GM18951 (cell line): ENCODE data around the gene ZNF148.

ENCODE experiments used
- POLR2A ChIP-seq: IDR thresholded peaks from 4 replicates; pipeline ENCODE4 v1.6.1; 2011; ENCODE audit warnings: mild to moderate bottlenecking; ENCODE audit not compliant: insufficient read length, insufficient read depth; ENCODE audit errors: extremely low read depth
- in situ Hi-C: fragments of 300-500 bp; cut with MboI; formaldehyde crosslinking; loops from one replicate; pipeline ENCODE4 v1.12.0; 2022; ENCODE audit warnings: low sequenced_read_pairs, mixed read lengths, inconsistent platforms; ENCODE audit not compliant: unreplicated experiment

ZNF148 gene

DNA sequence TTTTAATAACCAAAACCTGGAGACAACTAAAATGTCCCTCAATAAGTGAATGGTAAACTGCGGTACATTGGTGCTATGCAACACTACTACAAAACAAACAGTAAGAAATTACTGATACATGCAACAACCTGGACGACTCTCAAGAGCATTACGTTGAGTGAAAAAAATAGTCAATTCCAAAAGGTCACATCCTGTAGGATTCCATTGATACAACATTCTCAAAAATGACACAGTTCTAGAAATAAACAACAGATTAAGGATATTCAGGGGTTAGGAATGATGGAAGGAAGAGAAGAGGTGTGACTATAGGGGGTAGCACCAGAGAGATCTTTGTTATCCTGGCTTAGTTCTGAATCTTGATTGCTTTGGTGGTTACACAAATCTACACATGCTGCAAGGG lies 72.2 kb downstream of the ZNF148 start:
- in situ Hi-C loops, result no loop called here
- TF ChIP-seq POLR2A, result no peak

GRCh38 chr3:125300416-125300815 lies 74.7 kb downstream of the ZNF148 start:
- in situ Hi-C loops, result no loop called here
- no peak for TF ChIP-seq POLR2A

GRCh38 chr3:125294411-125294810 lies 80.7 kb downstream of the ZNF148 start:
- in situ Hi-C loops, result no loop called here
- no peak for TF ChIP-seq POLR2A

DNA sequence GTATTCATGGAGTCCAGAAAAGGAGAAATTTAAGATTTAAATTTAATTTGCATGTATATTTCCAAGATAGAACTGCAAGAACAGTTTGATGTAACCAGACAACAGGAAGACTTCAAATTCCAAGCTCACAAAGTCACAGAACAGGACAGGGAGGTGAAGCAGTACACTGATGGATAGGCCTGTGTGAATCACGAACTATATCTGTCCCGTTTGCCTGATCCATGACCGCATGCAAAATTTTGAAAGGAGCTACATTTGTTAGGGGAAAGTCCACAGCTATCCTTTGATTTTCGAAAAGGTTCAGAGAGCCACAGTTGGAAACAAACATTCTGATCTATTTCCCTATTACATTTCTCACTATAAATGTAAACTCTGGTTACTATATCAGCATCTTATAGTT lies 83.1 kb downstream of the ZNF148 start:
- in situ Hi-C loops, result no loop called here
- no peak for TF ChIP-seq POLR2A

- no peak for TF ChIP-seq POLR2A
- in situ Hi-C loops, result no loop called here
Measured at GRCh38 chr3:125289429-125289981, 85.6 kb downstream of the ZNF148 start.

DNA sequence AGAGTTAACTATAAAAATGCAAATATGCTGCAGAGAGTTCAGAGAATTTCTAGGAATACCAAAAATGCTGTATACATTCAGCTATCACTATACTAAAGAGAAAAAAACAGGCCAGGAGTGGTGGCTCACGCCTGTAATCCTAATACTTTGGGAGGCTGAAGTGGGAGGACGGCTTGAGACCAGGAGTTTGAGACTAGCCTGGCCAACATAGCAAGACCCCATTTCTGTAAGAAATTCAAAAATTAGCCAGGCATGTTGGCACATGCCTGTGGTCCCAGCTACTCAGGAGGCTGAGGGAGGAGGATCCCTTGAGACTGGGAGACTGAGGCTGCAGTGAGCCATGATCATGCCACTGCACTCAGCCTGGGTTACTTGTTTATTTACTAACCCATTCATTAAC lies 87.9 kb downstream of the ZNF148 start:
- TF ChIP-seq POLR2A, result no peak

DNA sequence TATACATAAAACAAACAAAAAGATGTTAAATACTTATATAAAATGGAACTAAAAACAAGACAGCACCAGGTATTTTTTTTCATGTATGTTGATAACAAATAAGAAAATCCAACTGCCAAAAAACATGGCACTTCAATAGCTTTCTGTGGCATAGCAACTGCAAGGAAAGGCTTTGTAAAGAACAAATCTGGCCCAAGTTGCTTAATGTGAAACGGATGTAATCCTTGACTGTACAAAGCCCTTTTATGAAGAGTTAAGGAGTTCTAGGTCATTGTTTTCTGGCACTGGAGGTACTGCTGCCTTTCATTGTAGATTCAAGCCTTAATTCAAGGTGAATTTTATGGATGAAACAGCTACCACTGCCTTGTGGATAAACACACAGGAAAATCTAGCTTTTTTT lies 93.7 kb downstream of the ZNF148 start:
- no peak for TF ChIP-seq POLR2A
- in situ Hi-C loops, result no loop called here

More for the DNA sequence above, 87.9 kb downstream of the ZNF148 start:
- in situ Hi-C loops, result no loop called here

- no peak for TF ChIP-seq POLR2A
- in situ Hi-C loops, result no loop called here
Measured at GRCh38 chr3:125280668-125281361, 94.3 kb downstream of the ZNF148 start.

DNA sequence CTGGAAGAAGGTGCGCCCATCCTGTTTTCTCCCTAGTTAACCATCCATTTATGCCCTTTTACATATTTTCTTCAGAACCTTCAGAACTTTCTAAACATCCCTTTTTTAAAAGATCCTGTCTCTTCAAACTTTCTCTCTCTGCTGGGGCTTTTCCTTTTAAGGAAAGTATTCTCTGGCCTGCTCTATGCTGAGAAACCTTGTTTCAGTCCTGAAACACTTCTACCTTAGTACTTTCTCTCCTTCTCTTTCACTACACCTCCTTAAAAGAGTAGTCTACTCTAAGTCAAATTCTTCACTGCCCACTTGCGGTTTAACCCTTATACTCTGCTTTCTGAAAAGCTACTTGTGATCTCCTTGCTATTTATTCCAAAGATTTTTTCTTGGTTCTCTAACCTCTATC lies 97.0 kb downstream of the ZNF148 start:
- in situ Hi-C loops, result no loop called here
- TF ChIP-seq POLR2A, result no peak

GRCh38 chr3:125271127-125271526 lies 104.0 kb downstream of the ZNF148 start:
- in situ Hi-C loops, result no loop called here
- no peak for TF ChIP-seq POLR2A

- in situ Hi-C loops, result no loop called here
- no peak for TF ChIP-seq POLR2A
Measured at GRCh38 chr3:125267460-125267859, 107.7 kb downstream of the ZNF148 start.

GRCh38 chr3:125266971-125267370 lies 108.2 kb downstream of the ZNF148 start:
- no peak for TF ChIP-seq POLR2A
- in situ Hi-C loops, result no loop called here

DNA sequence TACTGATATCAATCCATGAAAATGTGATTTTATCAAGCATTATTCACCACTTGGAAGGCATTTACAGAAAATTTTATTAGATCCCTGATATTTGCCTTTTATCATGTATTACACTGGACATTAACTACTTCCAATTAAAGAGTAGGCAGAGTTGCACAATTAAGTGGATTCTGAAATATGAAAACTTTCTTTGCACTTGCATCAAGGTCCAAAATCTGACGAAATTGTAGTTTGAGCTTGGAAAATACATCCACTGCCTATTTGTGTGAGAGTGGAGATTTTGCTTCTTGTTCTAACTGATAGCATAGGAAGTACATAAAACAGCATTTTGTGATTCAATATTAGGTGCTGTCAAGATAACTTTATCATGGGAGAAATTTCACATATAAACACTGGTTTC lies 113.0 kb downstream of the ZNF148 start:
- in situ Hi-C loops, result no loop called here
- TF ChIP-seq POLR2A, result no peak

DNA sequence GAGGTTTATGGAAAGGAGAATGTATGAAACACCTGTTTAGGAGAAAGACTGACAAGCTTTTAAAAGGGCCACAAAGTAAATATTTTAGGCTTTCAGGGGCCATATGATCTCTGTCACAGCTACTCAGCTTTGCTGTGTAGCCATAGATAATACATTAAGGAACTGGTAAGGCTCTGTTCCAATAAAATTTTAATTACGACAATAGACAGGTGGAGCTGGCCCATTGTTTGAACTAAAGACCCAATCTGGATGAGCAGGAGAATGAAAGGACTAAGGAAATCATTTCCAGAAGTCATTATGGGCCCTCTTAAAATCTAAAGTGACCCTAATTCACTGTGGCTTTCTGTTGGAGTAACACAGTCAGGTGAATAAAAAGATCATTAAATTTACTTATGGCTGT lies 114.1 kb downstream of the ZNF148 start:
- in situ Hi-C loops, result no loop called here
- no peak for TF ChIP-seq POLR2A
